NCI-H1417 treated with DMSO at 0.1 percent for 48 hours (cell line): ENCODE data around the gene APOA4.

Experiments used
- DNase-seq: peaks from one replicate; lab custom pipeline; 2025; lab: John Stamatoyannopoulos, UW

APOA4 gene

GRCh38 chr11:116823031-116823843 is at the start of gene APOA4:
APOA4 (minus strand) TSS chr11:116823304; CDS start chr11:116823191, 113 bp downstream.
- no peak for DNase-seq

GRCh38 chr11:116871248-116871647 is 48.1 kb upstream of the APOA4 start:
- DNase-seq, result no peak

GRCh38 chr11:116870054-116870453 is 47.0 kb upstream of the APOA4 start:
- no peak for DNase-seq

- DNase-seq, result no peak
Observed at GRCh38 chr11:116869610-116870009, 46.5 kb upstream of the APOA4 start.

GRCh38 chr11:116868066-116868465 is 45.0 kb upstream of the APOA4 start:
- no peak for DNase-seq

- no peak for DNase-seq
Observed at GRCh38 chr11:116867619-116868018, 44.5 kb upstream of the APOA4 start.

- no peak for DNase-seq
Observed at GRCh38 chr11:116866804-116867455, 43.8 kb upstream of the APOA4 start.

- DNase-seq, result no peak
Observed at GRCh38 chr11:116865696-116866095, 42.6 kb upstream of the APOA4 start.

GRCh38 chr11:116864531-116864930 is 41.4 kb upstream of the APOA4 start:
- no peak for DNase-seq

GRCh38 chr11:116862951-116863350 is 39.8 kb upstream of the APOA4 start:
- DNase-seq, result no peak

- no peak for DNase-seq
Observed at GRCh38 chr11:116862185-116862584, 39.1 kb upstream of the APOA4 start.

- no peak for DNase-seq
Observed at GRCh38 chr11:116861539-116861938, 38.4 kb upstream of the APOA4 start.

GRCh38 chr11:116860303-116860702 is 37.2 kb upstream of the APOA4 start:
- DNase-seq, result no peak

GRCh38 chr11:116859175-116859574 is 36.1 kb upstream of the APOA4 start:
- no peak for DNase-seq

GRCh38 chr11:116857936-116858335 is 34.8 kb upstream of the APOA4 start:
- no peak for DNase-seq

GRCh38 chr11:116857316-116857715 is 34.2 kb upstream of the APOA4 start:
- no peak for DNase-seq

- no peak for DNase-seq
Observed at GRCh38 chr11:116856423-116856822, 33.3 kb upstream of the APOA4 start.

- no peak for DNase-seq
Observed at GRCh38 chr11:116855413-116855812, 32.3 kb upstream of the APOA4 start.

- no peak for DNase-seq
Observed at GRCh38 chr11:116853461-116854073, 30.5 kb upstream of the APOA4 start.

GRCh38 chr11:116852261-116853031 is 29.3 kb upstream of the APOA4 start:
- DNase-seq, result no peak

- DNase-seq, result no peak
Observed at GRCh38 chr11:116851626-116852025, 28.5 kb upstream of the APOA4 start.

- no peak for DNase-seq
Observed at GRCh38 chr11:116849486-116849885, 26.4 kb upstream of the APOA4 start.
